ENCODE measurements around the gene ALG12. TPM values are rescaled to one million over a fixed set of nuclear protein-coding genes. Genes with fewer than 3 reads are reported as not detected.

ALG12 gene
- total and polyA plus RNA-seq, 2 experiments from 2014 or later = 18.7 to 23.3 TPM

DNA sequence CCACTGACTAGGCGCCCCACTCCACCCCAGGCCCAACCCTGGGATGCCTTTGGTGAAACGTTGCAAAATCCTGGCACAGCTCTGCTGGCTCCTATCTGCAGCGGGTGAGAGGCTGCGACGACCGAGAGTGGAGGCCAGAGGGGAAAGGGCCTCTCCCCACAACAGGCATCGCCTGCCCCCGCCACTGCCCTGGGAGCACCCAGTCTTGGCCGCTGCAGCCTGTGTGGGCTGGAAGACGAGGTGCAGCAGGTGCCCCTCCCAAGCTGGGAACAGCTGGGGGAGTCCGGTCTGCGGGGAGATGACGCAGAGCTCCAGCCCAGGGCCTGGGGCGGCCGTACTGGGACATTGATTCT is 38.2 kb upstream of the ALG12 start:
- Histone ChIP-seq H3K4me1 (ENCODE audit: insufficient read depth) (no peaks in the 10 kb centered on the region), H3K9me2 (ENCODE audit: insufficient read depth) (no peaks in the 10 kb centered on the region), H3K4me3 (no peak overlapping the region), H3K79me2 (replicated peaks; ENCODE audit: insufficient read depth) (no peaks in the 10 kb centered on the region), H3K4me2 (no peak overlapping the region), H3F3A (replicated peaks; ENCODE audit: low read depth) (no peaks in the 10 kb centered on the region), H3K27me3 (ENCODE audit: insufficient read depth) (peaks cover 15% of the 10 kb centered on the region), H4K20me1 (replicated peaks; ENCODE audit: insufficient read depth) (no peaks in the 10 kb centered on the region), H3K36me3 (ENCODE audit: insufficient read depth) (no peaks in the 10 kb centered on the region), H3K27ac (ENCODE audit: low read depth) (no peak overlapping the region), H2AFZ (no peak overlapping the region)
- DNase-seq (ENCODE audit: low spot score) (no peak), ATAC-seq (no peak)
- H3K4me1 Mint-ChIP-seq = peaks cover 8% of the 10 kb centered on the region; the same call in 2 of the 3 replicates
- no peak overlapping the region for H3K27ac Mint-ChIP-seq
- peaks cover 5% of the 10 kb centered on the region for H3K27me3 Mint-ChIP-seq (ENCODE audit: insufficient read depth, low read depth, poor library complexity)
- TF ChIP-seq, protein P1, sequence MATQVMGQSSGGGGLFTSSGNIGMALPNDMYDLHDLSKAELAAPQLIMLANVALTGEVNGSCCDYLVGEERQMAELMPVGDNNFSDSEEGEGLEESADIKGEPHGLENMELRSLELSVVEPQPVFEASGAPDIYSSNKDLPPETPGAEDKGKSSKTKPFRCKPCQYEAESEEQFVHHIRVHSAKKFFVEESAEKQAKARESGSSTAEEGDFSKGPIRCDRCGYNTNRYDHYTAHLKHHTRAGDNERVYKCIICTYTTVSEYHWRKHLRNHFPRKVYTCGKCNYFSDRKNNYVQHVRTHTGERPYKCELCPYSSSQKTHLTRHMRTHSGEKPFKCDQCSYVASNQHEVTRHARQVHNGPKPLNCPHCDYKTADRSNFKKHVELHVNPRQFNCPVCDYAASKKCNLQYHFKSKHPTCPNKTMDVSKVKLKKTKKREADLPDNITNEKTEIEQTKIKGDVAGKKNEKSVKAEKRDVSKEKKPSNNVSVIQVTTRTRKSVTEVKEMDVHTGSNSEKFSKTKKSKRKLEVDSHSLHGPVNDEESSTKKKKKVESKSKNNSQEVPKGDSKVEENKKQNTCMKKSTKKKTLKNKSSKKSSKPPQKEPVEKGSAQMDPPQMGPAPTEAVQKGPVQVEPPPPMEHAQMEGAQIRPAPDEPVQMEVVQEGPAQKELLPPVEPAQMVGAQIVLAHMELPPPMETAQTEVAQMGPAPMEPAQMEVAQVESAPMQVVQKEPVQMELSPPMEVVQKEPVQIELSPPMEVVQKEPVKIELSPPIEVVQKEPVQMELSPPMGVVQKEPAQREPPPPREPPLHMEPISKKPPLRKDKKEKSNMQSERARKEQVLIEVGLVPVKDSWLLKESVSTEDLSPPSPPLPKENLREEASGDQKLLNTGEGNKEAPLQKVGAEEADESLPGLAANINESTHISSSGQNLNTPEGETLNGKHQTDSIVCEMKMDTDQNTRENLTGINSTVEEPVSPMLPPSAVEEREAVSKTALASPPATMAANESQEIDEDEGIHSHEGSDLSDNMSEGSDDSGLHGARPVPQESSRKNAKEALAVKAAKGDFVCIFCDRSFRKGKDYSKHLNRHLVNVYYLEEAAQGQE (IDR thresholded peaks at IDR 0.05; ENCODE audit: unreplicated experiment) = no peak
- no peak for TF ChIP-seq STAT1 (IDR thresholded peaks at IDR 0.05; ENCODE audit: unreplicated experiment)
- TF ChIP-seq, protein P2, sequence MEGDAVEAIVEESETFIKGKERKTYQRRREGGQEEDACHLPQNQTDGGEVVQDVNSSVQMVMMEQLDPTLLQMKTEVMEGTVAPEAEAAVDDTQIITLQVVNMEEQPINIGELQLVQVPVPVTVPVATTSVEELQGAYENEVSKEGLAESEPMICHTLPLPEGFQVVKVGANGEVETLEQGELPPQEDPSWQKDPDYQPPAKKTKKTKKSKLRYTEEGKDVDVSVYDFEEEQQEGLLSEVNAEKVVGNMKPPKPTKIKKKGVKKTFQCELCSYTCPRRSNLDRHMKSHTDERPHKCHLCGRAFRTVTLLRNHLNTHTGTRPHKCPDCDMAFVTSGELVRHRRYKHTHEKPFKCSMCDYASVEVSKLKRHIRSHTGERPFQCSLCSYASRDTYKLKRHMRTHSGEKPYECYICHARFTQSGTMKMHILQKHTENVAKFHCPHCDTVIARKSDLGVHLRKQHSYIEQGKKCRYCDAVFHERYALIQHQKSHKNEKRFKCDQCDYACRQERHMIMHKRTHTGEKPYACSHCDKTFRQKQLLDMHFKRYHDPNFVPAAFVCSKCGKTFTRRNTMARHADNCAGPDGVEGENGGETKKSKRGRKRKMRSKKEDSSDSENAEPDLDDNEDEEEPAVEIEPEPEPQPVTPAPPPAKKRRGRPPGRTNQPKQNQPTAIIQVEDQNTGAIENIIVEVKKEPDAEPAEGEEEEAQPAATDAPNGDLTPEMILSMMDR (conservative IDR thresholded peaks at IDR 0.05; ENCODE audit: low read depth in 2 of 2) = no peak
- TF ChIP-seq, protein P3, sequence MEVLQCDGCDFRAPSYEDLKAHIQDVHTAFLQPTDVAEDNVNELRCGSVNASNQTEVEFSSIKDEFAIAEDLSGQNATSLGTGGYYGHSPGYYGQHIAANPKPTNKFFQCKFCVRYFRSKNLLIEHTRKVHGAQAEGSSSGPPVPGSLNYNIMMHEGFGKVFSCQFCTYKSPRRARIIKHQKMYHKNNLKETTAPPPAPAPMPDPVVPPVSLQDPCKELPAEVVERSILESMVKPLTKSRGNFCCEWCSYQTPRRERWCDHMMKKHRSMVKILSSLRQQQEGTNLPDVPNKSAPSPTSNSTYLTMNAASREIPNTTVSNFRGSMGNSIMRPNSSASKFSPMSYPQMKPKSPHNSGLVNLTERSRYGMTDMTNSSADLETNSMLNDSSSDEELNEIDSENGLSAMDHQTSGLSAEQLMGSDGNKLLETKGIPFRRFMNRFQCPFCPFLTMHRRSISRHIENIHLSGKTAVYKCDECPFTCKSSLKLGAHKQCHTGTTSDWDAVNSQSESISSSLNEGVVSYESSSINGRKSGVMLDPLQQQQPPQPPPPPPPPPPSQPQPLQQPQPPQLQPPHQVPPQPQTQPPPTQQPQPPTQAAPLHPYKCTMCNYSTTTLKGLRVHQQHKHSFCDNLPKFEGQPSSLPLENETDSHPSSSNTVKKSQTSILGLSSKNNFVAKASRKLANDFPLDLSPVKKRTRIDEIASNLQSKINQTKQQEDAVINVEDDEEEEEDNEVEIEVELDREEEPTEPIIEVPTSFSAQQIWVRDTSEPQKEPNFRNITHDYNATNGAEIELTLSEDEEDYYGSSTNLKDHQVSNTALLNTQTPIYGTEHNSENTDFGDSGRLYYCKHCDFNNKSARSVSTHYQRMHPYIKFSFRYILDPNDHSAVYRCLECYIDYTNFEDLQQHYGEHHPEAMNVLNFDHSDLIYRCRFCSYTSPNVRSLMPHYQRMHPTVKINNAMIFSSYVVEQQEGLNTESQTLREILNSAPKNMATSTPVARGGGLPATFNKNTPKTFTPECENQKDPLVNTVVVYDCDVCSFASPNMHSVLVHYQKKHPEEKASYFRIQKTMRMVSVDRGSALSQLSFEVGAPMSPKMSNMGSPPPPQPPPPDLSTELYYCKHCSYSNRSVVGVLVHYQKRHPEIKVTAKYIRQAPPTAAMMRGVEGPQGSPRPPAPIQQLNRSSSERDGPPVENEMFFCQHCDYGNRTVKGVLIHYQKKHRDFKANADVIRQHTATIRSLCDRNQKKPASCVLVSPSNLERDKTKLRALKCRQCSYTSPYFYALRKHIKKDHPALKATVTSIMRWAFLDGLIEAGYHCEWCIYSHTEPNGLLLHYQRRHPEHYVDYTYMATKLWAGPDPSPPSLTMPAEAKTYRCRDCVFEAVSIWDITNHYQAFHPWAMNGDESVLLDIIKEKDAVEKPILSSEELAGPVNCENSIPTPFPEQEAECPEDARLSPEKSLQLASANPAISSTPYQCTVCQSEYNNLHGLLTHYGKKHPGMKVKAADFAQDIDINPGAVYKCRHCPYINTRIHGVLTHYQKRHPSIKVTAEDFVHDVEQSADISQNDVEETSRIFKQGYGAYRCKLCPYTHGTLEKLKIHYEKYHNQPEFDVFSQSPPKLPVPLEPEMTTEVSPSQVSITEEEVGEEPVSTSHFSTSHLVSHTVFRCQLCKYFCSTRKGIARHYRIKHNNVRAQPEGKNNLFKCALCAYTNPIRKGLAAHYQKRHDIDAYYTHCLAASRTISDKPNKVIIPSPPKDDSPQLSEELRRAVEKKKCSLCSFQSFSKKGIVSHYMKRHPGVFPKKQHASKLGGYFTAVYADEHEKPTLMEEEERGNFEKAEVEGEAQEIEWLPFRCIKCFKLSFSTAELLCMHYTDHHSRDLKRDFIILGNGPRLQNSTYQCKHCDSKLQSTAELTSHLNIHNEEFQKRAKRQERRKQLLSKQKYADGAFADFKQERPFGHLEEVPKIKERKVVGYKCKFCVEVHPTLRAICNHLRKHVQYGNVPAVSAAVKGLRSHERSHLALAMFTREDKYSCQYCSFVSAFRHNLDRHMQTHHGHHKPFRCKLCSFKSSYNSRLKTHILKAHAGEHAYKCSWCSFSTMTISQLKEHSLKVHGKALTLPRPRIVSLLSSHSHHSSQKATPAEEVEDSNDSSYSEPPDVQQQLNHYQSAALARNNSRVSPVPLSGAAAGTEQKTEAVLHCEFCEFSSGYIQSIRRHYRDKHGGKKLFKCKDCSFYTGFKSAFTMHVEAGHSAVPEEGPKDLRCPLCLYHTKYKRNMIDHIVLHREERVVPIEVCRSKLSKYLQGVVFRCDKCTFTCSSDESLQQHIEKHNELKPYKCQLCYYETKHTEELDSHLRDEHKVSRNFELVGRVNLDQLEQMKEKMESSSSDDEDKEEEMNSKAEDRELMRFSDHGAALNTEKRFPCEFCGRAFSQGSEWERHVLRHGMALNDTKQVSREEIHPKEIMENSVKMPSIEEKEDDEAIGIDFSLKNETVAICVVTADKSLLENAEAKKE (CRISPR knock-in tag; IDR thresholded peaks at IDR 0.05) = no peak
- TF ChIP-seq EZH2phosphoT487 (IDR thresholded peaks at IDR 0.05; ENCODE audit: unreplicated experiment) = no peak
- TF ChIP-seq EZH2 (IDR thresholded peaks at IDR 0.05; ENCODE audit: low read depth, unreplicated experiment) = no peak
- no peak for TF ChIP-seq POLR2AphosphoS5 (IDR thresholded peaks at IDR 0.05; ENCODE audit: low read depth)
- TF ChIP-seq NANOG (IDR thresholded peaks at IDR 0.05; ENCODE audit: borderline replicate concordance) = no peak
- TF ChIP-seq, protein P4, sequence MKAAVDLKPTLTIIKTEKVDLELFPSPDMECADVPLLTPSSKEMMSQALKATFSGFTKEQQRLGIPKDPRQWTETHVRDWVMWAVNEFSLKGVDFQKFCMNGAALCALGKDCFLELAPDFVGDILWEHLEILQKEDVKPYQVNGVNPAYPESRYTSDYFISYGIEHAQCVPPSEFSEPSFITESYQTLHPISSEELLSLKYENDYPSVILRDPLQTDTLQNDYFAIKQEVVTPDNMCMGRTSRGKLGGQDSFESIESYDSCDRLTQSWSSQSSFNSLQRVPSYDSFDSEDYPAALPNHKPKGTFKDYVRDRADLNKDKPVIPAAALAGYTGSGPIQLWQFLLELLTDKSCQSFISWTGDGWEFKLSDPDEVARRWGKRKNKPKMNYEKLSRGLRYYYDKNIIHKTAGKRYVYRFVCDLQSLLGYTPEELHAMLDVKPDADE (IDR thresholded peaks at IDR 0.05) = no peak
- no peak for TF ChIP-seq JUNB (IDR thresholded peaks at IDR 0.05; ENCODE audit: unreplicated experiment)
- TF ChIP-seq ZNF331 (CRISPR knock-in tag; IDR thresholded peaks at IDR 0.05; ENCODE audit: low read depth) = no peak
- no peak for TF ChIP-seq CREB1 (CRISPR knock-in tag; IDR thresholded peaks at IDR 0.05; ENCODE audit: low read depth)
- H3K9me3 Mint-ChIP-seq = no peaks in the 10 kb centered on the region
- no peaks in the 10 kb centered on the region for H3K36me3 Mint-ChIP-seq (ENCODE audit: low read depth)
- H3K4me3 Mint-ChIP-seq = no peak overlapping the region

All from GM23338 (cell line).